NCI-H187 (cell line): ENCODE data around the gene SHROOM3.

Experiments used
- DNase-seq, 2 experiments: peaks; one replicate each; lab custom pipeline; 2025; lab: John Stamatoyannopoulos, UW

The SHROOM3 gene

GRCh38 chr4:76821641-76822040 lies 386.6 kb downstream of the SHROOM3 start:
- DNase-seq, result no peak

- no peak for DNase-seq
These were observed 387.3 kb downstream of the SHROOM3 start for GRCh38 chr4:76822303-76822702.

- no peak for DNase-seq
These were observed 388.5 kb downstream of the SHROOM3 start for GRCh38 chr4:76823495-76823894.

GRCh38 chr4:76830612-76830963 lies 395.6 kb downstream of the SHROOM3 start:
- no peak for DNase-seq

GRCh38 chr4:76830964-76831703 lies 396.1 kb downstream of the SHROOM3 start:
- no peak for DNase-seq

GRCh38 chr4:76831711-76832373 lies 396.8 kb downstream of the SHROOM3 start:
- no peak for DNase-seq
